Measurements from ENCODE around the gene CLMP. TPM values are rescaled to one million over a fixed set of nuclear protein-coding genes. Genes with fewer than 3 reads are reported as not detected.
A peak's percentile ranks its signal among the peaks of the same experiment; 100 is the strongest.

CLMP gene
- total and polyA plus RNA-seq, 2 experiments from 2014 or later: 2.1 to 8.4 TPM

DNA sequence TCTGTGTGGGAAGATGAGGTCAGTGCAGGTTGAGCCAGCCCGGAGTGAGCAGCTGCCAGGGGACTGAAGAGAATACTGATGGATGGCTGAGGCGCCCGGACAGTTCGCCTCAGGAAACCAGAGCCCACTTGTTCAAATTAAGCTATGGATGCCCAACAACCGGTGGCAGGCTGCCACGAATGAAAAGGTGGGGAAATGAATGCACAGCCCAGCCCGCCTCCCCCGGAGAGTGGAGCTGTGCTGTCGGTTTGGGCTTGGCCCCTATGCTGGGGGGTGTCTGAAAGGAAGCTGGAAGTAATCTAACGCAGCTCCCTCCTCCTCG, 155.0 kb downstream of the CLMP start:
- Histone ChIP-seq H3K36me3 (no peaks in the 10 kb centered on the region), H3K4me3 (no peak overlapping the region), H3K9me3 (ENCODE audit: low read depth) (no peaks in the 10 kb centered on the region), H3K27ac (no peak overlapping the region), H3K4me1 (ENCODE audit: low read depth) (no peaks in the 10 kb centered on the region), H3K27me3 (no peaks in the 10 kb centered on the region)
- DNase-seq (ENCODE audit: low read depth in 1 of 2, low spot score in 1 of 2): no peak
- no peak for TF ChIP-seq CTCF (IDR thresholded peaks at IDR 0.05; ENCODE audit: low read depth, low read length)

DNA sequence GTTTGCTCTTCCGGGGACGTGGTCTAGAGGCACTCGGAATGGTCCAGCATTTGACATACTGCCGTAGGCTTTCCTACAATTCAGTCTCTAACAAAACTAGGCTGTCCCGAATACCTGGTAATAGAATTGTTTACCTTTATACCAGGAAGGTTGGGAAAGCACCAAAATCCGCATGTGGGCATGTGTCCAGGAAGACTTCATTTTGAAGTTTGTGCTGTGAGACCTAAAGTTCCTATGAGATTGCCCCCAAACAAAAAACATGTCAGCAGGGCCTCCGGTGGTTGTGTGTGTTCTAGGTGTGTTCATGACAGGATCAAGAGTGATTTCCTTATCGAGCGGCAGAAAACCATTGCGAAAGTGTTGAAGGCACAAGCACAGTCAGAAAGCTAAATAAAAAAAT, 159.2 kb downstream of the CLMP start:
- H3K9me3 ChIP-seq (ENCODE audit: low read depth): no peaks in the 10 kb centered on the region
- H3K36me3 ChIP-seq: no peaks in the 10 kb centered on the region
- no peak overlapping the region for H3K4me3 ChIP-seq
- DNase-seq (ENCODE audit: low read depth in 1 of 2, low spot score in 1 of 2): no peak
- no peak overlapping the region for H3K27ac ChIP-seq
- TF ChIP-seq CTCF (IDR thresholded peaks at IDR 0.05; ENCODE audit: low read depth, low read length): no peak
- no peaks in the 10 kb centered on the region for H3K27me3 ChIP-seq
- no peaks in the 10 kb centered on the region for H3K4me1 ChIP-seq (ENCODE audit: low read depth)

DNA sequence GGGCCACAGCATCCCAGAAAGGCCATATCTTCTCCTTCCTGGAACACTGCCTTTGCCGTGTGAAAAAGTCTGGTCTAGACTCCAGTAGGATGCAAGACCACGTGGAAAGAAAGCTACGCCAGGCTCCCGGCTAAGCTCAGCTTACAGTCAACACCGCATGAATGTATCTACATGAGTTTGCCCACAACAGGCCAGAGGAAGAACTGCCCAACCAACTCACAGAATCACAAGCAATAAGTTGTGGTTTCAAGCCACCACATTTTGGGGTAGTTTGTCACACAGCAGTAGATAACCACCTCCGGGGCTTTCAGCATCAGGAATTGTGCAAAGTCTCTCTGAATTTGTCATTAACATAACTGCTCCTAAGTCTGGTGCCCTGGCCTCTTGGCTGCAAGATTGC, 160.5 kb downstream of the CLMP start:
- Histone ChIP-seq H3K27me3 (no peaks in the 10 kb centered on the region), H3K9me3 (ENCODE audit: low read depth) (no peaks in the 10 kb centered on the region), H3K4me1 (ENCODE audit: low read depth) (peaks cover 11% of the 10 kb centered on the region), H3K4me3 (no peak overlapping the region), H3K36me3 (no peaks in the 10 kb centered on the region), H3K27ac (no peak overlapping the region)
- TF ChIP-seq CTCF (IDR thresholded peaks at IDR 0.05; ENCODE audit: low read depth, low read length): no peak
- DNase-seq (ENCODE audit: low read depth in 1 of 2, low spot score in 1 of 2): no peak

GRCh38 chr11:123033895-123034294, 161.2 kb downstream of the CLMP start:
- peak in 1 of 2 donors; percentile 57 for DNase-seq (ENCODE audit: low read depth in 1 of 2, low spot score in 1 of 2)
- no peak overlapping the region for H3K27ac ChIP-seq
- H3K4me1 ChIP-seq (ENCODE audit: low read depth): peaks cover 11% of the 10 kb centered on the region
- TF ChIP-seq CTCF (IDR thresholded peaks at IDR 0.05; ENCODE audit: low read depth, low read length): peak; percentile 63
- H3K9me3 ChIP-seq (ENCODE audit: low read depth): no peaks in the 10 kb centered on the region
- no peaks in the 10 kb centered on the region for H3K36me3 ChIP-seq
- no peaks in the 10 kb centered on the region for H3K27me3 ChIP-seq
- no peak overlapping the region for H3K4me3 ChIP-seq

- no peak overlapping the region for H3K4me3 ChIP-seq
- TF ChIP-seq CTCF (IDR thresholded peaks at IDR 0.05; ENCODE audit: low read depth, low read length): no peak
- H3K27ac ChIP-seq: no peak overlapping the region
- no peaks in the 10 kb centered on the region for H3K9me3 ChIP-seq (ENCODE audit: low read depth)
- H3K4me1 ChIP-seq (ENCODE audit: low read depth): peaks cover 11% of the 10 kb centered on the region
- H3K36me3 ChIP-seq: no peaks in the 10 kb centered on the region
- no peaks in the 10 kb centered on the region for H3K27me3 ChIP-seq
- no peak for DNase-seq (ENCODE audit: low read depth in 1 of 2, low spot score in 1 of 2)
These were observed 164.5 kb downstream of the CLMP start for GRCh38 chr11:123030517-123030916.

- Histone ChIP-seq H3K27me3 (no peaks in the 10 kb centered on the region), H3K4me1 (ENCODE audit: low read depth) (peaks cover 5% of the 10 kb centered on the region), H3K9me3 (ENCODE audit: low read depth) (no peaks in the 10 kb centered on the region), H3K4me3 (no peak overlapping the region), H3K36me3 (no peaks in the 10 kb centered on the region), H3K27ac (no peak overlapping the region)
- DNase-seq (ENCODE audit: low read depth in 1 of 2, low spot score in 1 of 2): peak; percentile 73 to 74
- TF ChIP-seq CTCF (IDR thresholded peaks at IDR 0.05; ENCODE audit: low read depth, low read length): peak; percentile 80
These were observed 174.1 kb downstream of the CLMP start for GRCh38 chr11:123020968-123021367.

All from cardiac muscle cell (in vitro differentiated cells and primary cell).